Left colon (tissue), 2 donors: ENCODE data around the gene ADAMTS9. TPM values are rescaled to one million over a fixed set of nuclear protein-coding genes. Genes with fewer than 3 reads are reported as not detected.
A peak's percentile ranks its signal among the peaks of the same experiment; 100 is the strongest.

ENCODE experiments used
- ATAC-seq: fragments of 200-7000 bp; cut with Tn5 transposase; one replicate; pipeline ENCODE4 v1.9.1; 2020; ENCODE audit warnings: mild to moderate bottlenecking, moderate library complexity
- DNase-seq, 2 donors: peaks; one replicate each; pipeline ENCODE4 v3.0.0-alpha.2; 2020
- intact Hi-C, 2 donors: fragments of 100-400 bp; cut with DNase I in 1 of 2; cut with micrococcal nuclease in 1 of 2; formaldehyde crosslinking; loops; one replicate each; pipeline versions ENCODE4 v1.11.2 to v1.14.0; 2022; cut with DNase I, micrococcal nuclease
- total RNA-seq, 2 donors: library from RNA; stranded (reverse); fragmentation: NEBNext Ultra II Directional; extraction: Animal tissue kit (Norgen Biotek cat#: 25700); gene quantifications; one replicate each; pipeline ENCODE4 v1.2.1, GENCODE V29; 2021
- donor health status: DM: no; HTN: no; CAD: no.
- donor health status: DM: yes; HTN: yes; CAD: no.

Gene ADAMTS9
- total RNA-seq, 2 donors from 2014 or later, result 6.3 to 7.0 TPM

DNA sequence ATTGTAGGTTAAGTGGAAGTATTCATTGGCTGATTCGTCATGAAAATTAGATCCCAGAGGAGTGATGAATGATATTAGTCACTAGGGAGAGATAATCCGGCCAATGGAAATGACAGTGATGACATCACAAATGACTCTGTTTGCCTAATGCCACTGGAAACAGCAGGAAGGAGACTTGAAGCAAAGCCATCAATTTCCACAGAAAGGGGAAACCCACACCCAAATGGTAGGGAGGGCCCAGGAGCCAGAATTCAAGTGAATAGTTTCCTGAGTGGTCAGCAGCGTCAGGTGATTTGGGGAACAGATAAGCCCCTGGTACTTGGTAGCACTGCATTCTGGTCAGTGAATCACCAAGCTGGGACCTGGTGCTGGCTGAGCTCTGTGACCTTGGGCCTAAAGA lies 3.3 kb upstream of the ADAMTS9 start:
- ATAC-seq, result no peak
- DNase-seq, result no peak
- intact Hi-C loops, result no loop called here

DNA sequence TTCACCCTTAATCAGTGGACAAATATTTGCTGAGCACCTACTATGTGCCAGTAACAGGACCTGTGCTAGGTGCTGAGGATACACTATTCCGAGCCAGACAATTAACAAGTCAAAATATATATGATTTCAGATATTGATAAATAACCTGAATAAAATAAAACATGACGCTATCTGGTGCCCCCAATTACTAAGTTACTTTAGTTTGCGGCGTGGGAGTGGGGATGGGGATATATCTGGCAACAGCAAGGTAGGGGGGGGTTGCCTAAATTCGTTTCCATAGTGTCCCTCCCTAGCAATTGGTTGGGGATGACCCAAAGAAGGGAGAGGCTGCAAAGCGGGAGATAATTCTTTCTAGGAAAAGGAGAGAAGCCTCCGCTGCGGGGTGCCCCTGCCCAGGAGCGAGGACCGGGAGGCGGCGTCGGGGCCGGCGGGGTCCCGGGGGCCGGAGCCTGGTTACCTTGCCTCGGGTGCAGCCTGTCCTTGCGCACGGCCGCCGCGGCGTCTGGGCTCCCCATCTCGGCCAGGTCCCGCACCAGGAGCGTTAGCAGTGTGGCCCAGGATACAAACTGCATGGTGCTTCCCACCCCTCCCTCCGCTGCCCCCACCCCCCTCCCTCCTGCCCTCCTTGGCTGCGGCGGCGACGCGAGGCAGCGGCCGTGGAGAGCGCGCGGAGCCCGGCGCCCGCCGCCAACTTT lies 567 bp downstream of the ADAMTS9 start:
- DNase-seq, result peak in 1 of 2 donors; percentile 16
- intact Hi-C loops, result loop anchor here in 1 of 2 donors (10.0 kb wide), 1 partner anchor 478 kb away; no protein-coding TSS in a partner anchor
- ATAC-seq, result peak; percentile 5

DNA sequence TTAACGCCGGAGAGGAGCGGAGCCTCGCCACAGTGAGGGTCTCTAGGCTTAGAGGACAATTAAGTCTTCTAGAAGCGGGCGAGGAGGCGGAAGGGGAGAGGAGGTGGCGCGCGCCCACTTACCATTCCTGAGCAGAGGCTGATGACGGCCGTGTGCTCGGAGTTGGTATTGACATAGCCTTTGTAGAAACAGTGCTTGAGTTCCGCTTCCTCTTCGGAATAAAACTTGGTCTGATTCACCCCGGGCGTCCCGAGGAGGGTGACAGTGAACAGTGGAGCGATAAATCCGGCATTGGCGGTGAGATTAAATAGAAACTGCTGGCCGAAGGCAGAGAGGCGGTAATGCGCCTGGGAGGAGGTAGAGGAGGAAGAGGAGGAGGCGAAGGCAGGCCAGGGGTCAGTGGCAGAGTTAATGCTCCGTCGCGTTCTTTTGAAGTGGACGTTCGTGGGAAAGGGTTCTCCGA lies 1.3 kb downstream of the ADAMTS9 start:
- ATAC-seq (peak; percentile 73), DNase-seq (peak; percentile 46 to 57)
- intact Hi-C loops, result loop anchor here in 1 of 2 donors (10.0 kb wide), 1 partner anchor 478 kb away; no protein-coding TSS in a partner anchor

DNA sequence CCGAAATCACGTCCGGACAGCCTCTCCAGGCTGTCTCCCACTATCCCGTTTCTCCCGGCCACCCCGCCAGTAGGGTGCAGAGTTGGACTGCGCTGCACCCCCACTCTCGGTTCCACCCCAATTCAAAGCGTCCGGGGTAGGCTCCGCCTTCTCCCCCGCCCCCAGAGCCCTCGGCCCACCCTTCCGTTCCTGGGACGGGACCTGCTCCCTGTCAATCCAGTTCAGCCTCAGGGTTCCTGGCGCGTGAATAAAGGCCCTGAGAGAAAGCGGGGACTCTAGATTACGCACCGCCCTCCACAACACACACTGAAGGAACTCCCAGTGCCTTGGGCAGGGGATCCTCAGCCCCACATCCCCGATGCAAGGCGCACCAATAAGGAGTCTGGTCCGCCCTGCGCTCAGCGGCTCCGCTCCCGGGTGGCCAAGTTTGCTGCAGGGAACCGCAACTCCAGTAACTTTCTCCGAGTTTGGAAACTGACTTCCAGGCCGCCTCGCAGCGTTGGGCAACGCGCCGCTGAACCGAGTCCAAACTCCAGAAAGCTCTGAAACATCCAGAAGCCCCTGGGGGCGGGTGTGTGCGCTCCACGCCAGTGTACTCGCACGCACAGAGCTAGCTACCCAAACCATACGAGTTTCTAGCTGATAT lies 1.9 kb downstream of the ADAMTS9 start:
- ATAC-seq (peak; percentile 87), DNase-seq (peak; percentile 87 to 92)
- intact Hi-C loops, result loop anchor here in 1 of 2 donors (10.0 kb wide), 1 partner anchor 479 kb away; no protein-coding TSS in a partner anchor

DNA sequence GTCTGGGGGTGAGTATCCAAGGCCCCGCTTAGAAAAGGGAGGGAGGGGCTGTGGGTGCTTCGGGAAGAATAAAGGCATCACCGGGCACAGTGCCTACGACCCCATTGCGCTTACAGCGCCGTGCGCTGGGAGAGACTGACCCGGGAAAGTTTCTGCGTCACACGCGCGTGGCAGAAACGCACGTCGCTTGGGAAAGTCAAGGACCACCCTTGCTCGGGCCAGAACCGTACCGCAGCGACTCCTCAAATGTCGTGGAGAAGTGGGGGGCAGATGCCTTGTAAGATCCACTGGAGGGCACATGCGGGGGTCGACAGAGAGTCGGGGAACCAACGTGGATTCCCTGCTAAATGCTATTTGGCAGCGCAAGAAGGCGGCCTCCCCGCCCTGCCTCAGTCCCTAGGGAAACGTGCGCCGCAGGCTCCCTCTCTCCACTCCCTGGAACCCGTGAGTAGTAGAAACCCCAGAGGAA lies 2.4 kb downstream of the ADAMTS9 start:
- DNase-seq (peak; percentile 38 to 41), ATAC-seq (no peak)
- intact Hi-C loops, result loop anchor here in 1 of 2 donors (10.0 kb wide), 1 partner anchor 479 kb away; no protein-coding TSS in a partner anchor

DNA sequence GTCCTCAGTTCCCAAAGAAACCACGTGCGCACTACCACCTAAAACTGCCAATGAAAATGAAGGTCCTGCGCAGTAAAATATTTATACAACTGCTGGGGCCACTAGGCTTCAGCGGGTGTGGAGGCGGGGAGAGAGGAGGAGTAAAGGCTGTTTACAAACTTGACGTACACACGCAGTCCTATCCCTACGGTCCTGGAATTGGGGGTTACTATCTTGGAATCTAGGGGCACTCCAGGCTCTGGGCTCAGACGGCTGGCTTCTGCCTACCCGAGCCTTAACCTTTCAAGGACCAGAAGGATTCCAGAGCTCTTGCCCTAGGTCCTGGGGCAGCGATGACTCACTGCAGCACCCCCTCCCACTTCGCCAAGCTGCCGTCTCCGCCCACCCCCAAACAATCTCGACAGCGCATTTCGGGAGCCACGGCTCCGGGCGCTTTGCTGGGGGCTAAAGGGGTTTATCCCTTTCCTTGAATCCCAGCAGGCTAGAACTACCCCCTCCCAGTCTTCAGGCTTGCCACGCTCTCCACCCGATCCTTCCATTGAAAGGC lies 3.0 kb downstream of the ADAMTS9 start:
- ATAC-seq (no peak), DNase-seq (peak; percentile 23 to 63)
- intact Hi-C loops, result loop anchor here in 1 of 2 donors (10.0 kb wide), 1 partner anchor 480 kb away; no protein-coding TSS in a partner anchor

DNA sequence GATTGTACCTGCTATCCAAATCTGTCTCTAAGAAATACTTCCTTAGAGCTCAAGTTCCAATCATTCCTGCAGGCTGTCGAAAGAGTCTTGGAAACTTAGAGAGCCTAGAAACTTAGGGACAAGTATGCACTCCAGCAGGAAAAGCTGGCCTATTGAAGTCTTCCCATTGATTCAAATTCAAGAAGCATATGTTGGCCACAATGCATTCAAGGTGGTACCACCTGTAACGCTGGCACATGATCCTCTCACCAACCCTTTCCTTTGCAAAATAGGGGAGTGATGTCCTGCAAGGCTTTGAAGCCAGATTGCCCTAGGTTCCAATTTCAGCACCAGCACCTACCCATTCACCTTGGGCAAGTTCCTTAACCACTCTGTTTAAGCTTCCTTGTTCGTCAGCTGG lies 6.0 kb downstream of the ADAMTS9 start:
- intact Hi-C loops, result loop anchor here in 1 of 2 donors (10.0 kb wide), 1 partner anchor 483 kb away; no protein-coding TSS in a partner anchor

DNA sequence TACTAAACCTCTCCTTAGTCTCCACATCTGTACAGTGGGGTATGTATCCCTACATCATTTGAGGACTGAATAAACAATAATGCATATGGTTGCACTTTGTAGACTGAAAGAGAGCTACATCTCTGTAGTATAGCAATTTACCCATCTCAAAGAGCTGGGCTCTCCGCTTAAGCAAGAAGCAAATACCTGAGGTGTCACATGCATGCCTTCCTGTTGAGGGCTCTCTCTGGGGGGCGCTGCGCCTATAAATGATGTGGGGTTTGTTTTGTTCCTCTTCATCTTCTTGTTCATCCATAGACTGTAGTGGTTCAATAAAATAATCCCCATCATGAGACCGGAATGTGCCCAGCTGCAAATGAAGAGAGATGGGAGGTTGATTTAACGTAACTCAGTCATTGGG lies 6.8 kb downstream of the ADAMTS9 start:
- DNase-seq (no peak), ATAC-seq (no peak)
- intact Hi-C loops, result loop anchor here in 1 of 2 donors (10.0 kb wide), 1 partner anchor 484 kb away; no protein-coding TSS in a partner anchor

More for the DNA sequence above, 6.0 kb downstream of the ADAMTS9 start:
- DNase-seq, result no peak
- no peak for ATAC-seq

DNA sequence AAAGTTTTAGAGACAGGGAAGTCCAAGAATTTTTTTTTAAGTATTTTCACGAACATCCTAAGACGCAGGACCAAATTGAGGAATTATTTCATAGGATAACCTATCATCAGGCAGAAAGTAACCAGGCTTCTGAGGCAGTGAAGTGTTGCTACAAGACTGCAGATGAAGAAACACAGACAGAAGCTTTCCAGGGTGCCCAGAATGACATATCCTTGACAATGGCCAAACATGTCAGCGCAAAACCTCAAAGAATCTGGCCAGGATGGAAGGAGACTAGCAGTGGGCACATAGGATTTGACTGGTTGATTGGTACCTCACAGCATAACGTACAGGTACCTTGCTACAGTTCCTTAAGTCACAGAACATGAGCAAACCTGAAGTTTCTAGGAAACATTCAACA lies 7.5 kb downstream of the ADAMTS9 start:
- intact Hi-C loops, result loop anchor here in 1 of 2 donors (10.0 kb wide), 1 partner anchor 484 kb away; no protein-coding TSS in a partner anchor
- DNase-seq (no peak), ATAC-seq (no peak)

DNA sequence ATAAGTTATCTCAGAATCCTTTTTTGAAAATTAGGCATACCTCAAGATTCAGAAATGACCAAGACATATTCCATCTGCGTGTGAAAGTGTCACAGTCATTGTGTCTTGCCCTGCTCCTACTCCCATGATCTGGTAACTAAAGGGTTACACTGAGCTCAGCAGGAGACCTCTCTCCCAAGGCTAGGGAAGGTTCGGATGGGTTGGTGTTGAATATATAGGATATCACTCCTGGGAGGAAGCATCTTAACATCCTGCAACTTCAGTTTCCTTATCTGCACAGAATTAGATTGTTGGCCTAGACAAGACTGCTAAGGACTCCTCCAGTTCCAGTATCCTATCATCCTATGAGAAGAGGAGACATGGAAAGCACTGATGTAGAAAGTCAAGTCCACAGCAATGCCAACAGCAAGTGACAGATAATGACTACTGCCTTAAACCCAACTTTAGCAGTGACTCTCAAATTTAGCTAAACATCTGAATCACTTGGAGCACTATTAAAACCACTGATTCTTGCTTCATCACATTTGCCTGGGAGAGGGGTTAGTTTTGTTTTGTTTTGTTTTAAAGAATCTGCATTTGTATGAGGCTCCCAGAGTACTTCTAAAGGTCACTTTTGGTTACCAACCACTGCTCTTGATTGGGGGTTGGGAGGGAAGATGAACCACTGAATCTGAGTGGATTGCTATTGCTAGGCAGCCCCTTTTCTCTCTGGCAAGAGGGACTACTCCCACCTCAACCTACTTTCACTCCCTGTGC lies 9.7 kb downstream of the ADAMTS9 start:
- intact Hi-C loops, result no loop called here
- ATAC-seq (no peak), DNase-seq (no peak)

DNA sequence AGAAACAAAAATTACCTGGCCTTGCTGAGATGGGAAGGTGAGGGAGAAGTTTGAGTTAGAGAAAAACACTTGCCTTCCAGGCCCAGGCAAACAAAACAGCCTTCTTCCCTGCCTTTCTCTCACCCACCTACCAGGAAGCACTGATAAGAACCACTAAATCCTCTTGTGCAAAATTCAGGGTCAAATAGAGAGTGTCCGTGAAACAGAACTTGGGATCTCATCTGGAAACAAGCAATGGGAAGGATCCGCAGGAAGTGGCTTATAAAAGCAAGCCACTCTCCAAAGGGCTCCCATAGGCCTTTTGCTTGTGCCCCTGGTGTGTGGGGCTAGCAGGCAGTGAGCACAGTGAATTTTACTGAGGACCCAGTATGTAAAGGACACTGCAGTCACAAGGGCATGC lies 11.0 kb downstream of the ADAMTS9 start:
- DNase-seq (no peak), ATAC-seq (no peak)
- intact Hi-C loops, result no loop called here

DNA sequence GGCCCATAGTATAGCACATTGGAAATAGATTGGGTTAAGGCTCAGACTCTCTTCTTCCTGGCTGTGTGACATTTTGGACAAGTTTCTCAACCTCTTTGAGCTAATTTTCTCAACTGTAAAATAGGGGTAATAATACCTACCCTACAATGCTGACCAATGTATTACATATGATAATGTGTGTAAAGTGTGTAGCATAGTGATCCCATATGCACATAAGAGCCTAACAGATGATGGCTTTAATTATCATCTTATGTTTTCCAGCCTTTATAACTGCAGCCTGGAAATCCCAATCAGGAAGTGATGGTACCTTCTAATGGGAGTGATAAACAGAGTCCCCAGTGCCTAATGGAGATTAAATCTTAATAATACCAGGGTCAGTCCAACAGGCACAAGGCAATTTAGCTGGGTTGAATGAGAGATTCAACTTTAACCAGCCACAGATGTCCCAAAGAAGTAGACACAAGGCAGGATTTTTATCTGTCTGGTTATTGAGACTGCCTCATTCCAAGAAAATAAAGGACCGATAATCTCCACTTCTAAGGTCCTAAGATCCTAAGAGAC lies 12.0 kb downstream of the ADAMTS9 start:
- intact Hi-C loops, result no loop called here
- DNase-seq, result no peak
- no peak for ATAC-seq

DNA sequence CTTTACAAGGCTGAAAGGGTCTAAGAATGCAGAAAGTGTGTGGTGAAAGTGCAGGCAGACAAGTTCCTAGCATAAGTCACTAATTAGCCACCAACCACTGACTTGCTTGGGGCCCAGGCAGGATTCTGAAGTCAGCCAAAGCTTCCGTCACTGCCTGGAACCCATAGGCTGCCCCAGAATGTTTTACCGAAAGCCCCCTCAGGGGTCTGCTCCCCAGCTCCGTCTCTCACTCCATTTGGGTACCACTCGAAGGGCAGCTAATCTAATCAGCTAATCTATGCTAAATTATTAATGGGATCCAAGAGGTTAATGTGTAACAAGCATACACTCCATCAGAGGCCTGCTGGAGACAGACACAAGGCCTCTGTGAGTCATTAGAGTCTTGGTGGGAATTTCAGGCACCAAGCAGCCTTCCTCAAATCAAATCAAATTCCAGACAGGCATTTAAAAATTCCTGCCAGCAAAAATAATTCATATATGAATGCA lies 13.2 kb downstream of the ADAMTS9 start:
- intact Hi-C loops, result no loop called here
- ATAC-seq (no peak), DNase-seq (no peak)

DNA sequence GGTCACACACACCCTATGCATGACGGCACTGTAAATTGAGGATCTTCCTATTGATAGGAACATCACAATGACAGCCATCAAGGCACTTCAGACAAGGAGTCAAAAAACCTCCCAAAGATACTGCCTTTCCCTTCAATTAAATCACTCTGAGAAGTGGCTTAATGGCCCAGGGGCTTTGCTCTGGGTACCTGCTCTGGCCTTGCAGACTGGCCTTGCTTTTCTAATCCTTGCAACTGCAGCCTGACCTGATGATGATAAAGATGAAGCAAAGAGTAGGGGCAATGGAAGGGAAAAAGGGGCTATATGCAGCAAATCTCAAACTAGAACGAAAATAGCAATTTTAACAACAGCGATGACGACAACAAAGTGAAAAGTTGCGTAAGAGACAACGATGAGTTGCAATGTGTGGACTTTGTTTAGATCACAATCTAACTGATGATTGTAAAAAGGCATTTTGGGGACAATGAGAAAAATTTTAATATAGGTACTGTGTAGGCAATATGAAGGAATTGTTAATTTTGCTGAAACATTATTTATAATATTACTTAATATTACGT lies 14.6 kb downstream of the ADAMTS9 start:
- intact Hi-C loops, result no loop called here
- DNase-seq, result no peak
- no peak for ATAC-seq

DNA sequence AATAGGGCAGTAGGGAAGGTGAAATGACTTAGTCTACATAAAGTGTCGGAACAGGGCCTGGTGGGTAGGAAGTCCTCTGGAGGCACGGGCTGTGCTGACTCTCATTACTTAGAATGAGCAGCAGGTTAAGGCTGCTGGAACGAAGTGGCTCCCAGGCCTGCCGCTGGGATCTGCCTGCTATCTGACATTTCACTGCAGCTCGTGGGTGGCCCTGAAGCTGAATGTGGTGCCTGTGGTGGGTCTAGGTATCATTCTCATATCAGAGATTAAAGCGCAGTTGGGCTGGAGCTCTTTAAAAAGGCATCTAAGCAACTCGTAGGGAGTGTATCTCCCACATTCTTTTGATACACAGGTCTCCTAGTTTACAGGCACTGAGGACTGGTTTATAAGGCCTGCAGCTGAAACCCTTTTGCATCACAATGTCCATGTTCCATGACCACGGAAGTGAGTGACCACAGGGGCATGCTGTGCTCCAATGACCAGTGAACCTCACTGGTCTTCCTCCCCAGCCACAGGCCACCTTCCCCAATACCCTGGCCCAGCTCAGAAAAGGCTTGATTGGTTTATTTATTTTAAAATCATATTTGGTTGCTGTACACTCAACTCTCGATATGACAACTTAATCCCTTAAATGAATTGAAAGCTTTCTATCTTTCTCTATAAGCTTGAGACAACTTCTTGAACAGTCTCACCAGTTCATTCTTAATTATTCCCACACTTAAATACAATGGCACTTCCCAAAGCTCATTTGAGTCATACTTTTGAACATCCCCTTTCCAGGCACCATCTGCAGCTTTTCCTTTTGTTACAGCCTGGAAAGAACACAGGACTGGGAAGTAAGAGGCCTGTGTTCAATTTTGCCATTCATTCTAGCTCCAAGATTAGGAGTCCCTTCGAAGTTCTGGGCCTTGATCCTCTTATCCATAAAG lies 19.0 kb downstream of the ADAMTS9 start:
- no peak for DNase-seq
- ATAC-seq, result no peak
- intact Hi-C loops, result no loop called here

DNA sequence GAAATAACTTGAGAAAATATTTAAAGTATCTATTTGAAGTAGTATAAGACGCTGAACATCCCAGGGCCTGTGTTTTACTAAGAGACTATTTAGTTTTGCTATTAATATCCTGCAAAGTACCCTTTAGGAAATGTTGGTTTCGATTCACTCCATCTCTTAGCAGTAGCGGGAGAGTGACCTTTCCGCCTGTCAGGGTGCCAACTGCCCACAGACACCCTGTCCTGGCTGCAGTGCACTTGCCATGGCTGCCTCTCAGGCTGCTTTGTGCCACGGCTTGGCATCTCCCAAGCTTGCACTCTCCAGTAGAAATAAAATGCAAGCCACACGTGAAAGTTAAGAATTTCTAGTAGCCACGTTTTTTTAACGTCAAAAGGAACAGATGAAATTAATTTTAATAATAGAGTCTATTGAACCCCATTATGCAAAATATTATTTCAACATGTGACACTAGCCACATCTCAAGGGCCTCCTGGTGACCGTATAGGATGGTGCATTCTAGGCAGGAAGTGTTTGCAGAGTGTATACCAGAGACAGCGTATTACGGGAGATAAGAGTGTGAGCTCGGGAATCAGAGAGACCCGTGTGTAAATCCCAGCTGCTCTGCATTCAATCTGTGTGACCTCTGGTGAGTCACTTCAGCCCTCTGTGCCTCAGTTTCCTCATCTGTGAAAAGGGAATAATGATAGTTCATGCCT lies 19.8 kb downstream of the ADAMTS9 start:
- ATAC-seq (no peak), DNase-seq (no peak)
- intact Hi-C loops, result no loop called here
